Activated CD4-positive, alpha-beta T cell treated with anti-CD3 and anti-CD28 coated beads, Interleukin-2, amount 50 U/mL, for 24 hours (primary cell): ENCODE data around the gene LRRC8A.
A peak's percentile ranks its signal among the peaks of the same experiment; 100 is the strongest.
"Not testable (repeated sequence)": the region's sequence is repeated elsewhere in the genome, so short reads cannot be mapped to it uniquely, and the experiment has no call there.

Experiments used
- DNase-seq, 2 donors: peaks; one replicate each; pipeline ENCODE4 v3.0.0-alpha.2; 2020; ENCODE audit warnings: low read depth in 1 of 2, low spot score in 1 of 2

The LRRC8A gene

GRCh38 chr9:128947527-128948301 lies 65.8 kb downstream of the LRRC8A start, which contains the start of the genes DOLK and NUP188:
TSS of gene DOLK (minus strand) at chr9:128947603. CDS start at chr9:128947303, 300 bp downstream.
TSS of gene NUP188 (plus strand) at chr9:128947699. CDS start at chr9:128947720, 21 bp downstream.
- peak; percentile 99 to 100 for DNase-seq

- not testable (repeated sequence) for DNase-seq
Observed at GRCh38 chr9:128961403-128961802, 79.5 kb downstream of the LRRC8A start.
